ENCODE results near the gene PTRH2.

- TF ChIP-seq CTCF (IDR thresholded peaks at IDR 0.05) (no peak), POLR2A (IDR thresholded peaks at IDR 0.05) (peak in 1 of 2 donors; percentile 70), POLR2AphosphoS5 (IDR thresholded peaks at IDR 0.05; ENCODE audit: insufficient read depth in 1 of 2, low read depth in 1 of 2) (peak; percentile 97 to 98)
These were observed at the start of gene PTRH2, which contains the start of gene VMP1 for GRCh38 chr17:59707149-59707970.
